ENCODE data around the gene KCNMA1. TPM values are rescaled to one million over a fixed set of nuclear protein-coding genes. Genes with fewer than 3 reads are reported as not detected.

KCNMA1 gene
- total RNA-seq, 1 donor from 2014 or later = 30.1 TPM

DNA sequence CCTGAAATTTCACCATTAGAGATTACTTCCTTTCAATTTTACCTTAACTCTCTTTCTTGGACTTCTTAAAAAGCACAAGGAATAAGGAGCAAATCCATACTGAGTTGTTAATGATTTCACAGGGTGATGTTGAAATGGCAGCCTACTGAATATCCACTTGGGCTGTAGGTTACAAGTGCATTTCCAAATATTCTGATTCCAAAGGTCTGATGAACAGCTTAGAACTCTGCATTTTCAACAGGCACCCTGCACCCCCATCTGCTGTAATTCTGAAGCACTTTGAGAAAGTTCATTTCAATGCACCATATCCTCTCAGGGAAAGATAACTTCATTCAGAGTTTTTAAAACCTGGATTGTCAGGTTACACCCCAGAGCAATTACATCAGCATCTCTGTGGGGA, 368.4 kb downstream of the KCNMA1 start:
- TF ChIP-seq, protein P1, sequence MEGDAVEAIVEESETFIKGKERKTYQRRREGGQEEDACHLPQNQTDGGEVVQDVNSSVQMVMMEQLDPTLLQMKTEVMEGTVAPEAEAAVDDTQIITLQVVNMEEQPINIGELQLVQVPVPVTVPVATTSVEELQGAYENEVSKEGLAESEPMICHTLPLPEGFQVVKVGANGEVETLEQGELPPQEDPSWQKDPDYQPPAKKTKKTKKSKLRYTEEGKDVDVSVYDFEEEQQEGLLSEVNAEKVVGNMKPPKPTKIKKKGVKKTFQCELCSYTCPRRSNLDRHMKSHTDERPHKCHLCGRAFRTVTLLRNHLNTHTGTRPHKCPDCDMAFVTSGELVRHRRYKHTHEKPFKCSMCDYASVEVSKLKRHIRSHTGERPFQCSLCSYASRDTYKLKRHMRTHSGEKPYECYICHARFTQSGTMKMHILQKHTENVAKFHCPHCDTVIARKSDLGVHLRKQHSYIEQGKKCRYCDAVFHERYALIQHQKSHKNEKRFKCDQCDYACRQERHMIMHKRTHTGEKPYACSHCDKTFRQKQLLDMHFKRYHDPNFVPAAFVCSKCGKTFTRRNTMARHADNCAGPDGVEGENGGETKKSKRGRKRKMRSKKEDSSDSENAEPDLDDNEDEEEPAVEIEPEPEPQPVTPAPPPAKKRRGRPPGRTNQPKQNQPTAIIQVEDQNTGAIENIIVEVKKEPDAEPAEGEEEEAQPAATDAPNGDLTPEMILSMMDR (conservative IDR thresholded peaks at IDR 0.05) = no peak

GRCh38 chr10:77268721-77269120, 368.9 kb downstream of the KCNMA1 start:
- TF ChIP-seq, protein P1 (conservative IDR thresholded peaks at IDR 0.05) = no peak
- Mint-ChIP-seq H3K4me1 (ENCODE audit: unreplicated experiment) (peaks cover 12% of the 10 kb centered on the region), H3K4me3 (no peak overlapping the region), H3K27me3 (peaks cover 20% of the 10 kb centered on the region), H3K36me3 (no peaks in the 10 kb centered on the region), H3K27ac (no peak overlapping the region), H3K9me3 (no peaks in the 10 kb centered on the region)
- DNase-seq (ENCODE audit: extremely low spot score, unreplicated experiment) = no peak

More for the DNA sequence above, 368.4 kb downstream of the KCNMA1 start:
- H3K4me1 Mint-ChIP-seq (ENCODE audit: unreplicated experiment) = peaks cover 16% of the 10 kb centered on the region
- H3K36me3 Mint-ChIP-seq = no peaks in the 10 kb centered on the region
- peaks cover 24% of the 10 kb centered on the region for H3K27me3 Mint-ChIP-seq
- H3K27ac Mint-ChIP-seq = no peak overlapping the region
- no peaks in the 10 kb centered on the region for H3K9me3 Mint-ChIP-seq
- no peak overlapping the region for H3K4me3 Mint-ChIP-seq
- no peak for DNase-seq (ENCODE audit: extremely low spot score, unreplicated experiment)

DNA sequence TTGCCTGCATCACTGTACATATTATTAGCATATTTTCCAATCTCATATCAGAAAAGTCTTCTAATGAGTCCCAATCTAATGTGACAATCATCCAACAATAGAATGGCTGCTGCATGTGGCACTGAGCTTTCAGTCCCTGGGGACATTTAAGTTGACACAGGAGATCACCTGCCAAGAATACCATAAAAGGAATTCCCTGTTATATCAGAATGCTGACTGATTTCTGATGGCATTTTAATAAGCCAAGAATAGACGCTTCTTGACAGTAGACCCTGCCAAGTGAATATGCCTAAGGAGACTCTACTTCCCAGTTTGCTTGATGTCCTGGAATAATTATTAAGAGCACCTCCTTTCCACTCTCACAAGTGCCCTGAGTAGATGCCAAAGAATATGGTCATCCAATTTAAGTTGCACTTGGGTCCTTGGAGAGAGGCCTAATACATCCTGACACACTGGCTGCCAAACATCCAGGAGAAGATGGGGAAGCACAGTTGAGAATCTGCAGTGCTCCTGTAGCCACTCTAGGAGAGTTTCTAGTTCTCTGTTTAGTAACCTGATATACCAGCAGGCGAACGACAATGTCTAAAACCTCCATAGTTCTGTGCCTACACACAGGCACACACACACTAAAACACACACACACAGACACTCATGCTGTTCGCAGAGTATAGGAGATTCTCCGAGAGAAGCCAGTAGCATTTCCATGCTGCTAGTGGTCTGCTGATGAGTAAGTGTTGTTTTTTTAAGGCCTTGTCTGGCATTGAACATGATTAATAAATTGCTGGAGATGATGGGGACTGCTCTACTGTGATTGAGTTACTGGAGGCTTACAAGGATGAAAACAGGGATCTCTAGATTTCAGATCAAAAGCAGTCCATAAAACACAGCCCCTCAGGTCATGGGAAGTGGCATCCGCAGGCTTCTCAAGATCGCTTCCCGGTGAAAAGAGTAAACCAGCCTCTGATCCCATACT, 369.6 kb downstream of the KCNMA1 start:
- TF ChIP-seq, protein P1 (conservative IDR thresholded peaks at IDR 0.05) = no peak
- no peak overlapping the region for H3K4me3 Mint-ChIP-seq
- H3K27me3 Mint-ChIP-seq = peaks cover 14% of the 10 kb centered on the region
- peaks cover 12% of the 10 kb centered on the region for H3K4me1 Mint-ChIP-seq (ENCODE audit: unreplicated experiment)
- no peak overlapping the region for H3K27ac Mint-ChIP-seq
- DNase-seq (ENCODE audit: extremely low spot score, unreplicated experiment) = no peak
- no peaks in the 10 kb centered on the region for H3K9me3 Mint-ChIP-seq
- H3K36me3 Mint-ChIP-seq = no peaks in the 10 kb centered on the region

DNA sequence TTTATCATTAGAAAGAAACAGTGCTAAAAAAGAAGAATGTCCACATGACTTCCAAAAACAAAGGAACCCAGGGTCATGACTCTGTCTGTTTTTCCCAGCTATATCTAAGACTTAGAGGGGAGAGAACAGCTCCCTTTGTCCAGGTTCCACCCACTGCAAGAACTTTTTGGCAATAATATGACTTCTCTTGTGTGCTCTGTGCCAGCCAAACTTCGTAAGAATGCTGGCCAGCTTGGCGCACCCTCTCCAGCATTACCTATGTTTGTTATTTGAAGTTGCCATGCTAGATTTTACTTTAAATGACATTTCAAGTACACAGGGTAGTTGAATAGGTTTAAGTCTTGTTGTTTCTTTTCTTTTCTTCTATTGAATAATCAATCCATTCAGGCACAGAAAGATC, 371.4 kb downstream of the KCNMA1 start:
- H3K36me3 Mint-ChIP-seq = no peaks in the 10 kb centered on the region
- no peak overlapping the region for H3K4me3 Mint-ChIP-seq
- H3K27me3 Mint-ChIP-seq = peaks cover 12% of the 10 kb centered on the region
- TF ChIP-seq, protein P1 (conservative IDR thresholded peaks at IDR 0.05) = no peak
- DNase-seq (ENCODE audit: extremely low spot score, unreplicated experiment) = no peak
- peaks cover 12% of the 10 kb centered on the region for H3K4me1 Mint-ChIP-seq (ENCODE audit: unreplicated experiment)
- H3K9me3 Mint-ChIP-seq = no peaks in the 10 kb centered on the region
- H3K27ac Mint-ChIP-seq = no peak overlapping the region

- Mint-ChIP-seq H3K27me3 (peaks cover 12% of the 10 kb centered on the region), H3K27ac (no peak overlapping the region), H3K9me3 (no peaks in the 10 kb centered on the region), H3K36me3 (no peaks in the 10 kb centered on the region), H3K4me1 (ENCODE audit: unreplicated experiment) (peaks cover 12% of the 10 kb centered on the region), H3K4me3 (no peak overlapping the region)
- TF ChIP-seq, protein P1 (conservative IDR thresholded peaks at IDR 0.05) = no peak
- DNase-seq (ENCODE audit: extremely low spot score, unreplicated experiment) = no peak
Observed at GRCh38 chr10:77264527-77264926, 373.1 kb downstream of the KCNMA1 start.
